Bronchial epithelial cell (primary cell): ENCODE results near the gene MEN1. TPM values are rescaled to one million over a fixed set of nuclear protein-coding genes. Genes with fewer than 3 reads are reported as not detected.

Experiments
- DNase-seq: peaks from one replicate; pipeline ENCODE4 v3.0.0-alpha.2; 2010; ENCODE audit warnings: low read depth
- FAIRE-seq: peaks from 2 replicates; lab custom pipeline; 2011; peaks lifted over from hg19 to GRCh38; lab: Jason Lieb, UNC
- H3K27me3 ChIP-seq: 2 replicates; pipeline ENCODE4 v1.5.1; 2011; ENCODE audit warnings: low read length; ENCODE audit not compliant: control insufficient read depth, insufficient read depth
- H3K36me3 ChIP-seq: 2 replicates; pipeline ENCODE4 v1.5.1; 2011; ENCODE audit warnings: low read length; ENCODE audit not compliant: control insufficient read depth, insufficient read depth
- H3K4me3 ChIP-seq: 2 replicates; pipeline ENCODE4 v1.5.1; 2011; ENCODE audit warnings: mild to moderate bottlenecking, low read depth, low read length, control low read depth
- total RNA-seq: library from RNA; depleted of rRNA; stranded (reverse); fragments of >200 nt; gene quantifications from 2 replicates; pipeline ENCODE4 v1.2.1, GENCODE V29; 2014
- TF ChIP-seq, protein P1 (sequence below): IDR thresholded peaks from 2 replicates; pipeline ENCODE4 v1.5.1; 2011; ENCODE audit warnings: mild to moderate bottlenecking, moderate library complexity, low read length, control low read depth, inconsistent platforms; ENCODE audit not compliant: insufficient read depth, severe bottlenecking

Gene MEN1
- total RNA-seq, 1 donor from 2014 or later, result 5.5 TPM

DNA sequence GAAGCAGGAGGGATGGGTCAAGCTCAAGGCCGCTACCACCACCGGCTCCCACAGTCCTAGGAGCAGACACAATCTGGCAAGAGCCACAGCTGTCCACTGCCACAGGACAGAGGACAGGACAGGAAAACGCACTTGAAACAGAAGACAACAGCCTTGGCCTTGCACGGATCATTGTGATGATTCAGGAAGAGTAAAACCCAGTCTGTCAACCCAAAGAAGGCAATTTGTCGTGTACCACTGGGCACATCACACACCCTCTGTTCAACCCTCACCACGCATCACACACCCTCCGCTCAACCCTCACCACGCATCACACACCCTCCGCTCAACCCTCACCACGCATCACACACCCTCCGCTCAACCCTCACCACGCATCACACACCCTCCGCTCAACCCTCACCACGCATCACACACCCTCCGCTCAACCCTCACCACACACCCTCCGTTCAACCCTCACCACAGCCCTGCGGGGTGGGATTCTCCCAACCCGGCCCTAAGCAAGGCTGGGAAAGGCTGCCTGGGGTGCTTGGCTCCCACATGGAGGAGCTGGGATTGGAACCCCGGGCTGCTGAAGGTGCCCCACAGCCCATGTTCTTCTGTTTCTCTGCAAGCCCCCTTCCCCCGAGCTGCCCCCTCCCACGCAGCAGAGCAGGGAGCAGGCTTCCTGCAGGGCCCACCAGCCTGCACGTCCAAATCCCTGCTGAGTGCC, 45.4 kb upstream of the MEN1 start:
- H3K36me3 ChIP-seq, result peaks cover 7% of the 10 kb centered on the region
- no peak for FAIRE-seq
- H3K4me3 ChIP-seq, result no peak overlapping the region
- H3K27me3 ChIP-seq, result no peaks in the 10 kb centered on the region
- TF ChIP-seq, protein P1, sequence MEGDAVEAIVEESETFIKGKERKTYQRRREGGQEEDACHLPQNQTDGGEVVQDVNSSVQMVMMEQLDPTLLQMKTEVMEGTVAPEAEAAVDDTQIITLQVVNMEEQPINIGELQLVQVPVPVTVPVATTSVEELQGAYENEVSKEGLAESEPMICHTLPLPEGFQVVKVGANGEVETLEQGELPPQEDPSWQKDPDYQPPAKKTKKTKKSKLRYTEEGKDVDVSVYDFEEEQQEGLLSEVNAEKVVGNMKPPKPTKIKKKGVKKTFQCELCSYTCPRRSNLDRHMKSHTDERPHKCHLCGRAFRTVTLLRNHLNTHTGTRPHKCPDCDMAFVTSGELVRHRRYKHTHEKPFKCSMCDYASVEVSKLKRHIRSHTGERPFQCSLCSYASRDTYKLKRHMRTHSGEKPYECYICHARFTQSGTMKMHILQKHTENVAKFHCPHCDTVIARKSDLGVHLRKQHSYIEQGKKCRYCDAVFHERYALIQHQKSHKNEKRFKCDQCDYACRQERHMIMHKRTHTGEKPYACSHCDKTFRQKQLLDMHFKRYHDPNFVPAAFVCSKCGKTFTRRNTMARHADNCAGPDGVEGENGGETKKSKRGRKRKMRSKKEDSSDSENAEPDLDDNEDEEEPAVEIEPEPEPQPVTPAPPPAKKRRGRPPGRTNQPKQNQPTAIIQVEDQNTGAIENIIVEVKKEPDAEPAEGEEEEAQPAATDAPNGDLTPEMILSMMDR, result no peak
- no peak for DNase-seq

DNA sequence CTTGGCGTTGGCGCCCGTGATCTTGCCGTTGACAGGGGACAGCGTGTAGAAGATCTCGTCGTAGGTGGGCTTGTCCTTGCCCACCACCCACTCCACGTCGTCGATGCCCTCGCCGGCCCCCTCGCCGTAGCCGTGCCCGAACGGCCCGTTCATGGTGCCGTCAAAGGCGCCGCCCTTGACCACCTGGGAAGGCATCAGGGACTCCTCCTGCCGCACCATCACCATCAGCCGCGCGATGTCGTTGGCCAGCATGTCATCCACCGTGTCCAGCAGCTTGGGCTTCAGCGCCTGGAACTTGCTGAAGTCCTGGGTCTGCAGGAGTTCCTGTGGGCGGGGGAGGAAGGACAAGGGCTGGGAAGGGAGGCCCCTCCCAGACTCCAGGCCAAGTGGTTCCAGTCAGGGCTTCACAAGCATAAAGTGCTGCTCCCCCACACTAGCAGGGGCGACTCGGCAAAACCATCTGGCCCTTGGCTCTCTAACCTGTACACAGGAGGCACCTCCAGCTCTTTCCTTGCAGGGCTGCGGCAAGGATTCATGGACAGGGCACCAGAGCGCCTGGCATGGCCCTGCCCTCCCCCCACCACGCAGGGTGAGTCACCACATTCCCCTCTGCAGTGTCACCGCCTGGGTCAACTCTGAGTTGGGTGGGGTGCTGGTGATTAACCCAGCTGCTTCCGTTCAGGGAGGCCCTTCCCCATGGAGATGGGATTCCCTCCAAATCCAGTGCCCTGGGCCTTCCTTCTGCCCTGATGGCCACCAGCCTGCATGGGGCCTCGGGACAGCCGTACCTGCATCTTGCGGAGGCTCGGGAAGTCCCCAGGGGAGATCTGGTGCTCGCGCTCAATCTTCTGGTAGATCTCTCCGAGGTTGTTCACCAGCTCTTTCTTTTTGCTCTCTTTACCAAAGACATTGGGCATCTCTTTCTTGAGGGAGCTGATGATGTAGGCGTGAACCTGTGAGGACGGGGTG, 44.5 kb upstream of the MEN1 start:
- FAIRE-seq (peak; percentile 73), DNase-seq (peak; percentile 92)
- Histone ChIP-seq H3K36me3 (peaks cover 7% of the 10 kb centered on the region), H3K4me3 (no peak overlapping the region), H3K27me3 (no peaks in the 10 kb centered on the region)
- TF ChIP-seq, protein P1, result no peak

DNA sequence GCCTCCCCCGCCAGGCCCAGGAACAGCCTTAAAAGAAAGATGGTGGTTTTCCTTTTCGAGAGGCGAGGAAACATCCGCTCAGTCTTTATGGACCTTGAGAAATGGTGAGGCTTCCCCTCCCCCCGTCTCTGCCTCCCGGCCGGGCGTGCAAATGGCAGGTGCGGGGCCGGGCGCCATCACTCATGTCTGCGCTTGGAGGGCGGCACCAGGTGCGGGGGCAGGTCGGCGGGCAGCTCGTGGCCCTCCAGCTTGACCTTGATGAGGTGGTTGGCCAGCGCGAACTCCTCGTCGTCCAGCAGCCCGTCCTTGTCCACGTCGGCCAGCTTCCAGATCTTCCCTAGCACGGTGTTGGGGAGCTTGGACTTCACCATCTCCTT, 43.8 kb upstream of the MEN1 start:
- Histone ChIP-seq H3K4me3 (no peak overlapping the region), H3K27me3 (no peaks in the 10 kb centered on the region), H3K36me3 (peaks cover 7% of the 10 kb centered on the region)
- FAIRE-seq (no peak), DNase-seq (no peak)
- TF ChIP-seq, protein P1, result no peak

DNA sequence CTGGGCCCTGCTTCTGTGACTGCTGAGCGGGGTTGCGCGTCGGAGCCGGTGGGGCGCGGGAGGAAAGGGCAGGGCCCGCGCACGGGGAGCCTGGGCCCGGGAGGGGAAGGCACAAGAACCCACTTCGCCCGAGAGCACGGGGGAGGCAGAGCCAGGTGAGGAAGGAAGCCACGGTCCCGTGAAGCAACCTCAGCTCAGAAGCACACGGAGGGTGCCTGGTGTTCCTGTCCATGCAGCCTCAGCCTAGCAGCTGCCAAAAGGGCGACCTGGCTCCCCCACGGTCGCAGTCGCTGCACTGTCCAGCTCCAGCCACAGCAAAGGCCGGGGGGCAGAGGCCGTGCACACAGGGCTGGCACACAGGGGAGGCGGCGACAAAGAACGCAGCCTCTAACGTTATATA, 43.4 kb upstream of the MEN1 start:
- FAIRE-seq, result no peak
- TF ChIP-seq, protein P1, result no peak
- Histone ChIP-seq H3K4me3 (no peak overlapping the region), H3K27me3 (no peaks in the 10 kb centered on the region), H3K36me3 (peaks cover 7% of the 10 kb centered on the region)
- DNase-seq, result no peak

DNA sequence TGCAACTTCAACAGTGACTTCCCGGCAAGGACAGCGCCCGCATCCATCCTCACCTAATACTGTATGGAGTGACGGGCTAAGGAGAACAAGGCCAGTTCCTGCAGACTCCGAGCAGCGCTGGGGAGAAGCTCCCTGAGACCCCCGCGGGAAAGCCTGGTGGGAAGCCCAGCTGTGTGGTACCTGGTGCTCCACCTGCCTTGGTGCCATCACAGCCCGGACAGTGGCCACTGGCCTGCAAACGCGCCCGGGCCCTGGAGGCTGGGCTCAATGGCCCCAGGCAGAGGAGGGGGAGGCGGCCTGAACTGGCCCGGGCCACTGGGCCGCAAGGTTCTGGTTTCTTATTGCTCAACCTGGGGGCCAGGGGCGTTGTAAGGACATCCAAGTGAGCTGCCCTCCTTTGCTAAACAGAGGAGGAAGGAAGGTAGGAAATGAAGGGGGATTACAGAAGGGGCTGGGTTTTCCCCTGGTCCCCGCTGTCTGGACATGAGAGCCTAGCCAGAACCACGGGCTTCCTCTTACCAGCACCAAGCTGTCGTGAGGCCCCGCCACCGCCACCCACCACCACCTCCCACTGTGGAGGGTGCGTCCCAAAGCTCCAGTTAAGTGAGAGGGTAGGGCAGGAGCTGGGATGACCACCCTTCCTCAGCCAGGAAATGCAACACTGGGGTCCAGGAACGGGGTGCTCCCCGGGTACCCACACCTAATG, 42.6 kb upstream of the MEN1 start:
- DNase-seq, result no peak
- Histone ChIP-seq H3K4me3 (no peak overlapping the region), H3K27me3 (no peaks in the 10 kb centered on the region), H3K36me3 (peaks cover 7% of the 10 kb centered on the region)
- no peak for FAIRE-seq
- TF ChIP-seq, protein P1, result no peak
